OCI-LY7 (cell line): ENCODE results near the gene LRRC4C. TPM values are rescaled to one million over a fixed set of nuclear protein-coding genes. Genes with fewer than 3 reads are reported as not detected.

Source experiments
- BruUV-seq: library from RNA; stranded (reverse); fragments of 400-500 nt; replicated peaks from 2 replicates; lab custom pipeline; 2021; lab: Mats Ljungman, UMichigan
- CTCF ChIA-PET: fragments of 300-600 bp; sonication (Branson Sonifier 250); formaldehyde crosslinking; loops from one replicate; lab custom pipeline; 2022; ENCODE audit warnings: antibody characterized with exemption; ENCODE audit not compliant: unreplicated experiment; lab: Charles Lee
- POLR2A ChIA-PET: fragments of 300-600 bp; sonication (Branson Sonifier 250); formaldehyde crosslinking; loops from one replicate; lab custom pipeline; 2022; ENCODE audit warnings: antibody characterized with exemption; lab: Charles Lee
- DNase-seq: peaks from one replicate; pipeline ENCODE4 v3.0.0-alpha.2; 2015; ENCODE audit warnings: low spot score
- H2AFZ ChIP-seq: fragments of 200-600 bp; sonication (generic), shearing (Covaris generic); 2 replicates; pipeline ENCODE4 v1.6.1; 2014; ENCODE audit warnings: mild to moderate bottlenecking, antibody characterized with exemption, low read length, moderate library complexity
- H3K27ac ChIP-seq: fragments of 200-600 bp; sonication (generic); 2 replicates; pipeline ENCODE4 v1.5.1; 2014; ENCODE audit warnings: mixed run types, low read depth, mild to moderate bottlenecking, moderate library complexity, low read length, inconsistent platforms; ENCODE audit not compliant: poor library complexity, severe bottlenecking
- H3K36me3 ChIP-seq: fragments of 200-600 bp; sonication (generic); 2 replicates; pipeline ENCODE4 v1.6.1; 2014; ENCODE audit warnings: mild to moderate bottlenecking, antibody characterized with exemption, low read length, moderate library complexity, mixed read lengths; ENCODE audit not compliant: insufficient read depth
- H3K4me1 ChIP-seq: fragments of 200-600 bp; sonication (generic); 2 replicates; pipeline ENCODE4 v1.5.1; 2014; ENCODE audit warnings: mild to moderate bottlenecking, low read length; ENCODE audit not compliant: insufficient read depth, poor library complexity, severe bottlenecking
- H3K4me2 ChIP-seq: fragments of 200-600 bp; sonication (generic); 2 replicates; pipeline ENCODE4 v1.6.1; 2014; ENCODE audit warnings: mild to moderate bottlenecking, low read length
- H3K4me3 ChIP-seq: fragments of 200-600 bp; sonication (generic); 2 replicates; pipeline ENCODE4 v1.5.1; 2014; ENCODE audit warnings: mild to moderate bottlenecking, low read depth, low read length; ENCODE audit not compliant: poor library complexity, severe bottlenecking
- H3K79me2 ChIP-seq: fragments of 200-600 bp; sonication (generic); 2 replicates; pipeline ENCODE4 v1.6.1; 2016; ENCODE audit warnings: low read depth, mild to moderate bottlenecking, low read length, moderate library complexity, mixed read lengths; ENCODE audit not compliant: insufficient read depth
- H3K9me2 ChIP-seq: fragments of 200-600 bp; sonication (generic); 2 replicates; pipeline ENCODE4 v1.6.1; 2016; ENCODE audit warnings: mild to moderate bottlenecking, low read length, mixed read lengths; ENCODE audit not compliant: insufficient read depth
- H3K9me3 ChIP-seq: fragments of 200-600 bp; sonication (generic); 2 replicates; pipeline ENCODE4 v1.6.1; 2014; ENCODE audit warnings: mild to moderate bottlenecking, mixed run types, low read length, mixed read lengths
- H4K20me1 ChIP-seq: fragments of 200-600 bp; sonication (generic); 2 replicates; pipeline ENCODE4 v1.6.1; 2014; ENCODE audit warnings: mild to moderate bottlenecking, antibody characterized with exemption, low read length, moderate library complexity, mixed read lengths; ENCODE audit not compliant: insufficient read depth
- EZH2phosphoT487 ChIP-seq: fragments of 200-600 bp; sonication (generic); IDR thresholded peaks from 2 replicates; pipeline ENCODE4 v1.6.1; 2018; ENCODE audit warnings: low read depth, borderline replicate concordance, mild to moderate bottlenecking, mixed run types, antibody characterized with exemption, low read length, moderate library complexity, mixed read lengths
- intact Hi-C: fragments of 100-400 bp; cut with micrococcal nuclease; formaldehyde crosslinking; loops from one replicate; pipeline ENCODE4 v1.10.0; 2022; ENCODE audit not compliant: unreplicated experiment
- total RNA-seq, 2 experiments: library from RNA; depleted of rRNA in 1 of 2; stranded (reverse); fragments of >200 nt in 1 of 2; shearing (Covaris generic) in 1 of 2; gene quantifications; 2 replicates each; pipeline ENCODE4 v1.2.3, GENCODE V29; 2014 to 2022
- TF ChIP-seq, protein P1 (sequence below): fragments of 200-600 bp; sonication (generic); conservative IDR thresholded peaks from 2 replicates; pipeline ENCODE4 v1.5.1; 2014; ENCODE audit warnings: mild to moderate bottlenecking, antibody characterized with exemption, low read length, moderate library complexity, mixed read lengths

LRRC4C gene
- total RNA-seq, 2 experiments from 2014 or later = not detected

DNA sequence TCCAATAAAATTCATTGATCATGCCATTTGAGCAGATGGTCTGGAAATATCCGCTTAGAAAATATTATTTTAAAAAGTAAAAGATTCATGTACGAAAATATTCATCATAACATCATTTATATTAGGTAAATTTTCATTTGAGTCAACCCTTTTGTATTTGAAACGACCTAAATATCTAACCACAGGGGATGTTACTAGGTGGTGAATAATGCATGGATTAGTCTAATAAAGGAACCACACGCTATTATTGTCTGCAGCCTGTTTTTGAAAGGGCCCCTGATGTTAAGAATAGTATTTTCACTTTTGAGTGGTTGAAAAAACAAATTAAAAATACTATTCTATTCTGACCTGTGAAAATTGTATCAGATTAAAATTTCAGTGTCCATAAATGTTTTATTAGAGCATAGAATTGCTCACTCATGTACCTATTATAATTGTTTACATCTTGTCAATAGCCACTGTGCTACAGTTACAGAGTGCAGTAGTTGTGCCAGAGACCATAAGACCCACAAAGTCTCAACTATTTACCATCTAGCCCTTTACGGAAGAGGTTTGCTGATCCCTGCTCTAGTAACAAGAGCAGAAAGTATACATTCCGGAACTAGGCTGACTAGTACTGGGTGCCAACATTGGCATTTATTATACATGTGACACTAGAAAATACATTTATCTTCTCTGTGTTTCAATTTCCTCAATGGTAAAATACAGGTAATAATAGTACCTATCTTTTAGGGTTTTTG is 176.1 kb downstream of the LRRC4C start:
- no peak for DNase-seq
- BruUV-seq = no TSS peak
- Histone ChIP-seq H3K9me2 (no peaks in the 10 kb centered on the region), H3K9me3 (no peaks in the 10 kb centered on the region), H2AFZ (no peak overlapping the region), H3K79me2 (no peaks in the 10 kb centered on the region), H3K4me3 (no peak overlapping the region), H3K4me2 (no peak overlapping the region), H3K27ac (no peak overlapping the region), H3K4me1 (no peaks in the 10 kb centered on the region), H4K20me1 (no peaks in the 10 kb centered on the region), H3K36me3 (no peaks in the 10 kb centered on the region)
- intact Hi-C loops = no loop called here
- ChIA-PET POLR2A (no interaction called here), CTCF (no interaction called here)
- TF ChIP-seq, protein P1, sequence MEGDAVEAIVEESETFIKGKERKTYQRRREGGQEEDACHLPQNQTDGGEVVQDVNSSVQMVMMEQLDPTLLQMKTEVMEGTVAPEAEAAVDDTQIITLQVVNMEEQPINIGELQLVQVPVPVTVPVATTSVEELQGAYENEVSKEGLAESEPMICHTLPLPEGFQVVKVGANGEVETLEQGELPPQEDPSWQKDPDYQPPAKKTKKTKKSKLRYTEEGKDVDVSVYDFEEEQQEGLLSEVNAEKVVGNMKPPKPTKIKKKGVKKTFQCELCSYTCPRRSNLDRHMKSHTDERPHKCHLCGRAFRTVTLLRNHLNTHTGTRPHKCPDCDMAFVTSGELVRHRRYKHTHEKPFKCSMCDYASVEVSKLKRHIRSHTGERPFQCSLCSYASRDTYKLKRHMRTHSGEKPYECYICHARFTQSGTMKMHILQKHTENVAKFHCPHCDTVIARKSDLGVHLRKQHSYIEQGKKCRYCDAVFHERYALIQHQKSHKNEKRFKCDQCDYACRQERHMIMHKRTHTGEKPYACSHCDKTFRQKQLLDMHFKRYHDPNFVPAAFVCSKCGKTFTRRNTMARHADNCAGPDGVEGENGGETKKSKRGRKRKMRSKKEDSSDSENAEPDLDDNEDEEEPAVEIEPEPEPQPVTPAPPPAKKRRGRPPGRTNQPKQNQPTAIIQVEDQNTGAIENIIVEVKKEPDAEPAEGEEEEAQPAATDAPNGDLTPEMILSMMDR = no peak
- TF ChIP-seq EZH2phosphoT487 = no peak

DNA sequence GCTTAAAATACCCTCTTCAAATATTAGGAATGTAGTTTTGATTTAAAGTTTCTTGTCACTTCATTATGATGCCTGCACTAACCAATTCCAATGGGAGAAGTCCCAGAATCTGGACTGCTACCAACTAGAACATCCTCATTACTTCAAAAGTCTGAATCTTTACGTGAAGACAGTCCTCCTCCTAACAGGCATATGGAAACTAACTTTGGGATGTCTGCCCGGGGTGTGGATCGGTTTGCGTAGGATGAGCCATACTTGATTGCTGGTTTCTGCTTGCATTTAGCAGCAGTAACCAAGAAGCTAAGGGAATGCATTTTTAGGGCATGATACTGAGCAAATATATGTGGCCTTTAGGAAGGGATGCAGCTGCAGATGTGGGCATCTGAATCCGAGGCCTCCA is 177.1 kb downstream of the LRRC4C start:
- intact Hi-C loops = no loop called here
- Histone ChIP-seq H2AFZ (no peak overlapping the region), H3K4me3 (no peak overlapping the region), H3K79me2 (no peaks in the 10 kb centered on the region), H3K4me1 (no peaks in the 10 kb centered on the region), H3K36me3 (no peaks in the 10 kb centered on the region), H3K9me3 (no peaks in the 10 kb centered on the region), H3K27ac (no peak overlapping the region), H4K20me1 (no peaks in the 10 kb centered on the region), H3K4me2 (no peak overlapping the region), H3K9me2 (no peaks in the 10 kb centered on the region)
- BruUV-seq = no TSS peak
- TF ChIP-seq EZH2phosphoT487 = no peak
- TF ChIP-seq, protein P1 = no peak
- DNase-seq = no peak
- ChIA-PET CTCF (no interaction called here), POLR2A (no interaction called here)

DNA sequence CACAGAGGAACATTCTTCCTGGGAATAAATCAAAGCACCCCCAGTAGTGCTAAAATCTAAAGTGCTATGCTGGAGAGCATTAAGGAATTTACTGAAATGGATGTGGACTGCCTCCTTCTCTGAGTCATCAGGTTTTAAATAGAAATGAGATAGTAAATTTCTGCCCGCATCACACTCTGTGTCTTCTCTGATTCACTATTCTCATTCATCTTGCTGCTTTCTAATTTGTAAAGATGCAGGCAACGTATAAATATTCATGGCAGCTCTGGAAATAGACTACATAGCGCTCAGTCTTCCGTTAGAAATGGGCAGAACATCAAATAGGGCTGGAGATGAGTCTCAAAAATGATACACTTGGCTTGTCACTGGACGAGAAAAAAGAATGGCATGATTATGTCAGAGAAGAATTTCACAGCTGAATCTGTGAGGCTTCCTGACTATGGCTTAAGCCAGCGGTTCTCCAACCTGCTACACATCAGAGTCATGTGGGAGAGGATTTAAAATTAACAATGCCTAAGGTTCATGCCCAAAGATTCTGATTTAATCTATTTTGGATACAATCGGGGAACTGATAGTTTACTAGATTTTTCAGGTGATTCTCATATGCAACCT is 178.2 kb downstream of the LRRC4C start:
- Histone ChIP-seq H3K79me2 (no peaks in the 10 kb centered on the region), H3K4me1 (no peaks in the 10 kb centered on the region), H3K4me2 (no peak overlapping the region), H4K20me1 (no peaks in the 10 kb centered on the region), H3K27ac (no peak overlapping the region), H3K9me2 (no peaks in the 10 kb centered on the region), H3K4me3 (no peak overlapping the region), H3K36me3 (no peaks in the 10 kb centered on the region), H3K9me3 (no peaks in the 10 kb centered on the region), H2AFZ (no peak overlapping the region)
- intact Hi-C loops = no loop called here
- ChIA-PET CTCF (no interaction called here), POLR2A (no interaction called here)
- BruUV-seq = no TSS peak
- DNase-seq = no peak
- TF ChIP-seq, protein P1 = no peak
- TF ChIP-seq EZH2phosphoT487 = no peak
